NCI-H2029 treated with DMSO at 0.1 percent for 48 hours (cell line): ENCODE results near the gene RSPH1.

ENCODE experiments used
- DNase-seq: peaks from one replicate; lab custom pipeline; 2025; lab: John Stamatoyannopoulos, UW

The RSPH1 gene

GRCh38 chr21:42496120-42496838 lies at the start of gene RSPH1:
RSPH1 (minus strand) TSS chr21:42496224; CDS start chr21:42496186, 38 bp downstream.
- peak; percentile 95 for DNase-seq

- DNase-seq, result no peak
Measured at GRCh38 chr21:42545745-42546144, 49.7 kb upstream of the RSPH1 start.

GRCh38 chr21:42545317-42545716 lies 49.3 kb upstream of the RSPH1 start:
- no peak for DNase-seq

DNA sequence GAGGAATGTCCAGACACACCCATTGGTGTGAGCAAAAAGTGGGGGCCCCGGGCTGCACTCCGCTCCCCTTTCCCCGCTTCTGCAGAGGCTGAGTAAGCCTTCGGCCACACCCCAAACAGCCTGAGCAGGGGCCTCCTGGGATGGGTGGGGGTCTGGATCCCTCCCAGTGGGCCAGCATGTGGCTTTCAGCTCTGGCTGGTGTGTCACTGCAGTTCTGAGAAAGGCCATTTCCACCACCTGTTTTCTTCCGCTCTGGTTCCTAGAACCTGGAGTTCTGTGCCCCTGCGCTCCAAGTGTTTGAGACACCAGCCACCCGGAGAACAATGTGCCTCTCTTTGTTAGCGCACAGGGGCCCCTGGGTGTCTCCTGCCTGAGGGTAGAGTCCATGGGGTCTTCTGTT lies 48.5 kb upstream of the RSPH1 start:
- DNase-seq, result no peak

- no peak for DNase-seq
Measured at GRCh38 chr21:42543106-42543847, 47.3 kb upstream of the RSPH1 start.

DNA sequence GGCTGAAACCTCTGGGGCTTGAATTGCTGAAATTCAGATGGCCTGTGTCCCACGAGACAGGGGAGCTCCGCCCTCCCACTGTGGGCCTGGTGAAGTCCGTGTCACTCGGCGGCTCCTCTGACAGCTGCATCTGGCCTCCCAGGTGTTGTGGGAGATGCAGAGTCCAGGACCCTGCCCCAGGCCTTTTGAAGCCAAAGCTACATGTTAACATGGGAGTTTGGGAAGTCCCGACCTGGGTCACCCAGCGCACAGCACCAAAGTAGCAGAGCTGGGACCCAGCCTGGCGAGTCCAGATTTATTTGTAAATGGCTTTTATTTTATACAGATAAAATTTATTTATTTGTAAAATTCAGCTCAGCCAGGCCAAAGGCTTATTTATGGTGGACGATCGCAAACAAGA lies 46.6 kb upstream of the RSPH1 start:
- DNase-seq, result no peak

DNA sequence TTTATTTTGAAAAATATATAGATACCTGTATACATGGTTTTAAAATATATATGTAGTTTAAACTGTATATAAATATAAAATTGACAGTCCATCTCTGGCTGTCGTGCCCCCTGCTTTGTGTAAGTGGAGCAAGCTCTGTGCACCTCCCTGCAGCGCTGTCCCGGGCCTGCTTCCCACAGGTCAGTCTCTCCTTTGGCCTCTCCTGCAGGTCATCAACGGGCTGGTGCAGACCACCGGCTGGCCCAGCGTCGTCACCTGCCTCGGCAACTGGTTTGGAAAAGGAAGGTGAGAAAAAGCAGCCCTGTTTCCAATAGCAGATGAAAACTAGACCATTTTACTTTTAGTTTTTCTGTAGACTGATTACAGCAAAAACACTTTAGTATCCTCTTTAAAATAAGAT lies 46.2 kb upstream of the RSPH1 start:
- DNase-seq, result no peak

DNA sequence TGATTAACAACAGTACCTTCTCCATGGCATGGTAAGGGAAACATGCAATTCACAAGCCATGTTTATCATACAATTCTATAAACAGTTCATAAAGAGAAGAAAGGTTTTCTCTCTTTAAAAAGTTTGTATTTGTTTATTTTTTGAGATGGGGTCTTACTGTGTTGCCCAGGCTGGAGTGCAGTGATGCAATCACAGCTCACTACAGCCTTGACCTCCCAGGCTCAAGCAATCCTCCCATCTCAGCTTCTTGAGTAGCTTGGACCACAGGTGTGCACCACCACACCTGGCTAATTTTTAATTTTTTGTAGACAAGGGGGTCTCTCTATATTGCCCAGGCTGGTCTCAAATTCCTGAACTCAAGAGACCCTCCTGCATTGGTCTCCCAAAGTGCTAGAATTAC lies 45.6 kb upstream of the RSPH1 start:
- DNase-seq, result no peak

GRCh38 chr21:42541174-42541573 lies 45.1 kb upstream of the RSPH1 start:
- DNase-seq, result no peak

DNA sequence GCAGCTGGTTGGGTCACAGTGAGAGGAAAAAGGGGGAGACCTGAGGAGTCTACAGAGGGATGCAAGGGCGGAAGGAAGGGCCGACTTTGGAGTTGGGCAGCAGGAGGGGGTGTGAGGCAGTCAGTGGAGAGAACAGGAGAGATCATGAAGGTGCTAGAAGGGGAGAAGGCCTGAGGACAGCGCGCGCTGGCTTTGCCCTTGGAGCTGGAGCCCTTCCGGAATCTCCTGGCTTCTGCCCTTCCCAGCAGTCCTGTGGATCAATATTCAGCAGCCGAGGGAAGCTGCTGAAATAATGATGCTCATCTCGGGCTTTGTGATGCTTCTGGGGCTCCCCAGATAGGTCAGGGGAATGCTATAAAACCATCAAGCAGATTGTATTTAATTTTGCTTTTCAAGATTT lies 44.4 kb upstream of the RSPH1 start:
- no peak for DNase-seq

DNA sequence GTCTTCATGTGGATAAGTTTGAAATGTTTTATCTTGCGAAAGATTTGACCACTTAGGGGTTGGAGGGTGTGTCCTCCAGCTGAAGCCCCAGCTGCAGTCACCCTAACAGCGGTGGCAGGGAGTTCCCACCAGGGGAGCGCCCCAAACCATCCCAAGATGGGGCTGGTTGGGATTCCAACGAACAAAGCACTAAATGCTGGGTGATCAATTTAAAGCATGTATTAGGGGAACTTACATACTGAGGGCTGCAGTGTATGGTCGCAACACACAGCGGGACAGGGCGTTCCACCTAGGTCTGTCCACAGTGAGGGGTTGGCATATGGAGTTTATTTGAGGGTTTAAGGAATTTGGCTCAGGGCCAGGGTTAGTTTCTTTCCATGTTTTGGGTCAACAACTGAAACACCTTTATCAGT lies 43.9 kb upstream of the RSPH1 start:
- DNase-seq, result no peak

GRCh38 chr21:42539342-42539741 lies 43.3 kb upstream of the RSPH1 start:
- DNase-seq, result no peak

GRCh38 chr21:42538479-42539275 lies 42.7 kb upstream of the RSPH1 start:
- no peak for DNase-seq

- DNase-seq, result peak; percentile 13
Measured at GRCh38 chr21:42537106-42537742, 41.2 kb upstream of the RSPH1 start.

DNA sequence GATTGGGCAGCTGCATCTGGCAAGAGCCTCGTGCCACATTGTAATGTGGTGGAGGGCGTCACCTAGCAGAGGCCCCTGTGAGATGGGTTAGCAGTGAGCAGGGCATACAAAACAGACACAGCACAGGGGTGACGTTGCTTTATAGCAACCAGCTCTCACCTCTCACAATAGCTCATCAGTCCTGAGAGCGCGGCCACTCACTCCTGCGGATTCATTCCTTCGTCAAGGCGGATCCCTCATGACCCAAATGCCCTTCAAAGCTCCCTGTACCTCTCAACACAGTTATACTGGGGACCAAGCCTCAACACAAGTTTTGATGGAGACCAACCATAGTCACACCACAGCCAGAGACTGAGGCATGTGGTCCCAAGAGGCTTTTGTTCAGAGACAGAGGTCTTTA lies 40.6 kb upstream of the RSPH1 start:
- no peak for DNase-seq

- peak; percentile 16 for DNase-seq
Measured at GRCh38 chr21:42535602-42536171, 39.7 kb upstream of the RSPH1 start.

DNA sequence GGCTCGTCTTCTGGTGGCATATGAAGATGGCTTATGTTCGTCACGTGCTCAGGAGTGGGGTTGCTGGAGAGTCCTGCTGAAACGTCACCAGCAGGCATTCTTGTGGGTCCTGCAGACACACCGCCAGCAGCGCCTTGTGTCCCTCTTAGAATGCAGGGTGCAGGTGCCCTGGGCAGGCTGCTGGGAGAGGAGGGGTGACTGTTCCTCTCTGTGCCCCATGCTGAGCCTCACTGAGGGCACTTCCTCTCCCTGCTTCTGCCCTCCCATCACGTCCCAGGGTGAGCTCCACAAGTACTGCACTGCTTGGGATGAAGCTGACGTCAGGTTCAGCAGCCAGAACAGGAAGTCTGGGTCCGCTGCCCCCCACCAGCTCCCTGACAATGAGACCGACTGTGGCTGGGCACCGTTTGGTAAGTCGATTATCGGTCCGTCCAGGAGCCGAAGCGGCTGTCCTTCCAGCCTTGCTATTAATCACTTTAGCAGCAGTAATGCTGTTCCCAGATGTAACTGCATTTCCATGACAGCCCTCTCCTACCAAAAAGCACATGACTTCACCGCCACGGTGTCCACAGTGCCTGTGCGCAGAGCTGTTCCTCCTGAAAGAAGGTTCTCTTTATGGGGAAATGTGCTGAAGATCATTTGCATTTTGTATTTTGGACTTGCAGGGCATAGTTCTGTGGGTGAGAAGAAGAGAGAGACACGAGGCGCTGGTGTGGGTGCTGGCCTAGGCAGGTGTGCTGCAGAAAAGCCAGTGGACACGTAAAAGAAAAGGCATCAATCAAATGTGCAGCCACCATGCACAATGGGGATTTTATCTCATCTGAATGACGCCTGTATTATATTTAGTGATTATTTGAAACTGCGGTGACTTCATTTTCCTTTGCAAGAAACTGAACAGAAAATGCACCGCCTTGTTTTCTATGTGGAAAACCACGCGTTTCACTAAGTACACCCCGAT lies 38.7 kb upstream of the RSPH1 start:
- no peak for DNase-seq

DNA sequence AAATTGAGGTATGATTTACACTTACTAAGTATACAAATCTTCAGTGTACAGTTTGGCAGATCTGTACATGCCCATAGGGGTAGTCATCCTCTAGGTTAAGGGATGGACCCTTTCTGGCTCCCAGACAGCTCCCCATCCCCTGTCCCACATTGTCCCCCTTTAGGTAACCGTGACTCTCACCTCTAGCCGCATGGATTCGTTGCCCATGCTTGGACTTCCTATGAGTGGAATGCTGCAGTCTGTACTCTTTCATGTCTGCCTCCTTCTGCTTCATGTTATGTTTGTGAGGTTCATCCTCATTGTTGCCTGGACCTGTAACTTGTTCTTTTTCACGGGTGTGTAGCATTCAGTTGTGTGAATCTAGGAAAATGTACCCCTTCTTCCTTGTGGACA lies 37.9 kb upstream of the RSPH1 start:
- no peak for DNase-seq

GRCh38 chr21:42533306-42533962 lies 37.4 kb upstream of the RSPH1 start:
- no peak for DNase-seq

- peak; percentile 12 for DNase-seq
Measured at GRCh38 chr21:42532466-42533181, 36.6 kb upstream of the RSPH1 start.
